ENCODE results near the gene CIDEB. TPM values are rescaled to one million over a fixed set of nuclear protein-coding genes. Genes with fewer than 3 reads are reported as not detected.

CIDEB gene
- total RNA-seq, 2 donors from 2014 or later, result 0.97 to 3.1 TPM

GRCh38 chr14:24348186-24348585 lies 40.4 kb upstream of the CIDEB start:
- no peak overlapping the region for H3K4me3 ChIP-seq (ENCODE audit: low read length)
- H3K9ac ChIP-seq (ENCODE audit: extremely low read depth, low read length, poor library complexity, severe bottlenecking), result no peak overlapping the region
- Mint-ChIP-seq H3K27me3 (ENCODE audit: insufficient read depth) (peaks cover 87% of the 10 kb centered on the region), H3K27ac (no peak overlapping the region), H3K9me3 (no peaks in the 10 kb centered on the region), H3K36me3 (ENCODE audit: low read depth) (no peaks in the 10 kb centered on the region), H3K4me3 (no peak overlapping the region), H3K4me1 (no peaks in the 10 kb centered on the region)
- peaks cover 75% of the 10 kb centered on the region for H3K27me3 ChIP-seq (ENCODE audit: control insufficient read depth, insufficient read depth, low read length, poor library complexity, severe bottlenecking)
- DNase-seq, result no peak
- no peaks in the 10 kb centered on the region for H3K9me3 ChIP-seq (ENCODE audit: control insufficient read depth, low read length)
- H3K36me3 ChIP-seq (ENCODE audit: control insufficient read depth, insufficient read depth, low read length), result no peaks in the 10 kb centered on the region
- no peak for TF ChIP-seq CTCF (conservative IDR thresholded peaks at IDR 0.05)
- no peaks in the 10 kb centered on the region for H3K4me1 ChIP-seq (ENCODE audit: control insufficient read depth, insufficient read depth, low read length)
- WGBS, 2 experiments (ENCODE audit: insufficient coverage in 1 of 2, insufficient read length in 1 of 2), result 96 to 100% methylated on average over 2 of the region's 2 CpGs
- H3K27ac ChIP-seq (ENCODE audit: low read depth, low read length), result no peak overlapping the region

GRCh38 chr14:24347134-24347533 lies 39.4 kb upstream of the CIDEB start:
- H3K4me3 ChIP-seq (ENCODE audit: low read length), result no peak overlapping the region
- H3K36me3 ChIP-seq (ENCODE audit: control insufficient read depth, insufficient read depth, low read length), result no peaks in the 10 kb centered on the region
- H3K36me3 Mint-ChIP-seq (ENCODE audit: low read depth), result no peaks in the 10 kb centered on the region
- peaks cover 87% of the 10 kb centered on the region for H3K27me3 Mint-ChIP-seq (ENCODE audit: insufficient read depth)
- no peaks in the 10 kb centered on the region for H3K4me1 Mint-ChIP-seq
- no peak overlapping the region for H3K9ac ChIP-seq (ENCODE audit: extremely low read depth, low read length, poor library complexity, severe bottlenecking)
- no peak overlapping the region for H3K27ac ChIP-seq (ENCODE audit: low read depth, low read length)
- no peaks in the 10 kb centered on the region for H3K9me3 Mint-ChIP-seq
- H3K4me1 ChIP-seq (ENCODE audit: control insufficient read depth, insufficient read depth, low read length), result no peaks in the 10 kb centered on the region
- no peak overlapping the region for H3K4me3 Mint-ChIP-seq
- 55% methylated on average over 1 of the region's 1 CpG; no CpG with 5 or more reads in 1 of the 2 experiments for WGBS, 2 experiments (ENCODE audit: insufficient coverage in 1 of 2, insufficient read length in 1 of 2)
- DNase-seq, result no peak
- peaks cover 73% of the 10 kb centered on the region for H3K27me3 ChIP-seq (ENCODE audit: control insufficient read depth, insufficient read depth, low read length, poor library complexity, severe bottlenecking)
- no peaks in the 10 kb centered on the region for H3K9me3 ChIP-seq (ENCODE audit: control insufficient read depth, low read length)
- H3K27ac Mint-ChIP-seq, result no peak overlapping the region
- no peak for TF ChIP-seq CTCF (conservative IDR thresholded peaks at IDR 0.05)

- Histone ChIP-seq H3K9ac (ENCODE audit: extremely low read depth, low read length, poor library complexity, severe bottlenecking) (no peak overlapping the region), H3K36me3 (ENCODE audit: control insufficient read depth, insufficient read depth, low read length) (no peaks in the 10 kb centered on the region), H3K4me3 (ENCODE audit: low read length) (no peak overlapping the region), H3K27me3 (ENCODE audit: control insufficient read depth, insufficient read depth, low read length, poor library complexity, severe bottlenecking) (peaks cover 72% of the 10 kb centered on the region), H3K4me1 (ENCODE audit: control insufficient read depth, insufficient read depth, low read length) (no peaks in the 10 kb centered on the region), H3K9me3 (ENCODE audit: control insufficient read depth, low read length) (no peaks in the 10 kb centered on the region), H3K27ac (ENCODE audit: low read depth, low read length) (no peak overlapping the region)
- Mint-ChIP-seq H3K9me3 (no peaks in the 10 kb centered on the region), H3K27me3 (ENCODE audit: insufficient read depth) (peaks cover 87% of the 10 kb centered on the region), H3K36me3 (ENCODE audit: low read depth) (no peaks in the 10 kb centered on the region), H3K4me3 (no peak overlapping the region), H3K4me1 (peaks cover 3% of the 10 kb centered on the region), H3K27ac (no peak overlapping the region)
- peak; percentile 5 for DNase-seq
- TF ChIP-seq CTCF (conservative IDR thresholded peaks at IDR 0.05), result no peak
- 81 to 85% methylated on average over 6 to 7 of the region's 7 CpGs for WGBS, 2 experiments (ENCODE audit: insufficient coverage in 1 of 2, insufficient read length in 1 of 2)
Measured at GRCh38 chr14:24343795-24344660, 36.3 kb upstream of the CIDEB start.

All from endodermal cell (in vitro differentiated cells).